Measurements from ENCODE around the gene TMC4. TPM values are rescaled to one million over a fixed set of nuclear protein-coding genes. Genes with fewer than 3 reads are reported as not detected.
"Not testable (repeated sequence)": the region's sequence is repeated elsewhere in the genome, so short reads cannot be mapped to it uniquely, and the experiment has no call there.

Gene TMC4
- total and polyA plus RNA-seq, 8 donors: 51.8 to 88.9 (median 59.9) TPM

DNA sequence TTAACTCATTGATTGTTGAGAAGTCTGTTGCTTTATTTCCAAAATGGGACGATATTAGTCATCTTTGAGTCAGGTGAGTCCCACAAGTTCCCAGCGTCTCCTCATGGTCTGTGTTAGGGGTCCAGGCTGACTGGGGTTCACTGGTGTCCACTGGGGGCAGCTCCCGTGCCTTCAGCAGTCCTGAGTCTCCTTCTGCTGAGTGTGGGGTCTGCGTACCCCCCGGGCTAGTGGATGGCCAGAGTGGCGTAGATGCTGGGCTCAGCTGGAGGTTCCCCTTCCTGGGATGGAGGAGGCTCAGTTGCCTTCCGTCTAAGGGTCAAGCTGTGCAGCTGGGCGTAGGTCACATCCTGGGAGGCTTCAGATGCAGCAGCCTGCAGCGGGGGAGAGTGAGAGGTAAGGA, 43.9 kb upstream of the TMC4 start:
- DNase-seq: no peak
- no peak for FAIRE-seq

DNA sequence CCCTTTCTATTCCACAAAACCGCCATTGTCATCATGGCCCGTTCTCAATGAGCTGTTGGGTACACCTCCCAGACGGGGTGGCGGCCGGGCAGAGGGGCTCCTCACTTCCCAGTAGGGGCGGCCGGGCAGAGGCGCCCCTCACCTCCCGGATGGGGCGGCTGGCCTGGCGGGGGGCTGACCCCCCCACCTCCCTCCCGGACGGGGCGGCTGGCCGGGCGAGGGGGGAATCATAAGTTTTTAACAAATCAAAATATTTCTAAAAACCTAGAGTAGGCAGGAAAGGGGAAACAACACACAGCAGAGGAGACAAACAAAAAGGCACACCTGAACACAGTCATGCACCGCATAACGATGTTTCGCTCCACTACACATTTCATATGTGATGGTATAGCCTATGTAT, 41.8 kb upstream of the TMC4 start:
- 97% methylated on average over 12 to 14 of the region's 19 CpGs for WGBS, 2 donors
- intact Hi-C loops (cut with DNase I); DNase-seq: not testable (repeated sequence)

More for the DNA sequence above, 43.9 kb upstream of the TMC4 start:
- Histone ChIP-seq H3K27ac (no peak overlapping the region), H3K4me1 (no peaks in the 10 kb centered on the region), H3K27me3 (no peaks in the 10 kb centered on the region), H3K9me3 (no peaks in the 10 kb centered on the region), H3K36me3 (no peaks in the 10 kb centered on the region), H3K4me3 (no peak overlapping the region)
- ATAC-seq: no peak
- TF ChIP-seq CTCF (IDR thresholded peaks at IDR 0.05): no peak
- WGBS, 2 donors: 77 to 84% methylated on average over 8 to 9 of the region's 9 CpGs
- intact Hi-C loops (cut with DNase I): no loop called here

GRCh38 chr19:54214217-54214616, 41.3 kb upstream of the TMC4 start:
- H3K27me3 ChIP-seq; H3K4me3 ChIP-seq; H3K27ac ChIP-seq; FAIRE-seq; intact Hi-C loops (cut with DNase I); ATAC-seq; H3K36me3 ChIP-seq; H3K9me3 ChIP-seq; DNase-seq: not testable (repeated sequence)
- peaks cover 9 to 18% (median 18%) of the 10 kb centered on the region in 3 donors for H3K4me1 ChIP-seq
- WGBS, 2 donors: 64 to 67% methylated on average over 1 to 4 of the region's 5 CpGs

More for the DNA sequence above, 41.8 kb upstream of the TMC4 start:
- ATAC-seq, H3K9me3 ChIP-seq, FAIRE-seq, H3K27ac ChIP-seq, H3K36me3 ChIP-seq, H3K4me3 ChIP-seq, H3K27me3 ChIP-seq: not testable (repeated sequence)
- H3K4me1 ChIP-seq: peaks cover 4 to 13% (median 13%) of the 10 kb centered on the region in 3 donors

- Histone ChIP-seq H3K4me1 (peaks cover 11 to 48% (median 36%) of the 10 kb centered on the region in 3 donors), H3K27me3 (no peaks in the 10 kb centered on the region), H3K36me3 (peaks cover 3 to 19% (median 19%) of the 10 kb centered on the region in 3 donors), H3K27ac (peak overlapping the region; percentile 6 to 94 (median 89)), H3K4me3 (no peak overlapping the region), H3K9me3 (no peaks in the 10 kb centered on the region)
- DNase-seq (no peak), ATAC-seq (no peak), FAIRE-seq (no peak)
- intact Hi-C loops (cut with DNase I): no loop called here
- 89 to 91% methylated on average over 12 of the region's 12 CpGs for WGBS, 2 donors
- no peak for TF ChIP-seq CTCF (IDR thresholded peaks at IDR 0.05)
Measured at GRCh38 chr19:54211235-54211634, 38.3 kb upstream of the TMC4 start.

DNA sequence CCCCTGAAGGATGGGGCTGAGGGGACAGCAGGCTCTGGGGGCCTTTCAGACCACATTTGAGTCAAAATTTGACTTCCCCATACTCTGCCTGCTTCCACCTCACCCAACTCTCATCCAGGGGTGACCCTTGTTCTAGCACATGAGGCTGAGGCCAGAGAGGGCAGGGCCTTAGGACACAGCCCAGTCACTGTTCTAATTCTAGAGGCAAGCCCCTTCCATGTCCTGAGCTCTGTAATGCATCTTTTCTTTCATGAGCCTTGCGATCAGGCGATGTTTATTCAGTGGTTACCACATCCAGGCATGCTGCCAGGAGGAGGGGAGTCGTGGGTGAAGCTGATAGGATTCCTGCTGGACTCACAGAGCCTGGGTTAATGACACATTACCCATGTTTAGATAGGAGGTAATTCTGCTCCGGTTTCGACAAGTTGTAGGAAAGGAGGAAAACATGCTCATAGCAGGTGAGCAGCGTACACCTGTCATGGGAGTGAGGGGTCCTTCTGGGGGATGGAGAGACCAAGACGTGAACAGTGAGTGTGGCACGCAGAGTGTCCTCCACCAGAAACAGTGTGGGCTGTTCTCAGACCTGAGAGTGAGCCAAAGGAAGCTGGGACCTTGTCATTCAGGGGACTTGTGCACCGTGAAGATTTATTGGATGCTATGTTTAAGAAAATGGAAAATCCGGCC, 37.0 kb upstream of the TMC4 start:
- Histone ChIP-seq H3K4me3 (peak overlapping the region in 1 of 4 donors; percentile 32), H3K27me3 (no peaks in the 10 kb centered on the region), H3K9me3 (no peaks in the 10 kb centered on the region), H3K27ac (peak overlapping the region; percentile 77 to 94 (median 89)), H3K4me1 (peaks cover 13 to 59% (median 42%) of the 10 kb centered on the region in 3 donors), H3K36me3 (peaks cover 3 to 30% (median 29%) of the 10 kb centered on the region in 3 donors)
- no peak for TF ChIP-seq CTCF (IDR thresholded peaks at IDR 0.05)
- peak; percentile 88 to 97 (median 96) for DNase-seq
- FAIRE-seq: no peak
- peak; percentile 80 to 84 (median 81) for ATAC-seq
- intact Hi-C loops (cut with DNase I): no loop called here
- WGBS, 2 donors: 7% methylated on average over 10 of the region's 10 CpGs

Measured in pancreas (tissue), 10 donors.